K562 (cell line): ENCODE data around the gene GCH1. TPM values are rescaled to one million over a fixed set of nuclear protein-coding genes. Genes with fewer than 3 reads are reported as not detected.

ENCODE experiments used
- ATAC-seq: fragments of 200-7000 bp; cut with Tn5 transposase; 3 replicates; pipeline ENCODE4 v1.9.1; 2020; ENCODE audit warnings: moderate library complexity
- BruUV-seq: library from RNA; stranded (reverse); fragments of 400-500 nt; replicated peaks from 2 replicates; lab custom pipeline; 2021; lab: Mats Ljungman, UMichigan
- CTCF ChIA-PET: fragments of 300-600 bp; formaldehyde crosslinking; extraction: SDS; loops from one replicate; lab custom pipeline; 2021; ENCODE audit warnings: low intra/inter-chr PET ratio; lab: Yijun Ruan, JAX
- POLR2A ChIA-PET: fragments of 300-600, 350-650 bp; sonication (Branson Sonifier 250); formaldehyde crosslinking; extraction: SDS; loops from one replicate; lab custom pipeline; 2021; ENCODE audit warnings: antibody characterized with exemption, inconsistent platforms; lab: Yijun Ruan, JAX
- DNase-seq, 4 experiments: peaks; one replicate each; pipeline versions ENCODE4 v3.0.0 to v3.0.0-alpha.2; 2011 to 2018; ENCODE audit warnings: low spot score in 3 of 4, mixed read lengths in 3 of 4; ENCODE audit errors: extremely low read depth in 1 of 4
- FAIRE-seq: peaks from 2 replicates; lab custom pipeline; 2011; peaks lifted over from hg19 to GRCh38; lab: Jason Lieb, UNC
- H2AFZ ChIP-seq: 2 replicates; pipeline ENCODE4 v1.6.0; 2011; ENCODE audit warnings: low read depth, low read length, control low read depth, inconsistent platforms
- H3K27ac ChIP-seq: fragments of 200-600 bp; 3 replicates; pipeline ENCODE4 v1.8.0; 2011; ENCODE audit warnings: low read depth, mild to moderate bottlenecking, control low read depth, inconsistent platforms, low read length, moderate library complexity, mixed read lengths; ENCODE audit errors: extremely low read depth
- H3K27me3 ChIP-seq, 2 experiments: fragments of 300-600 bp in 1 of 2; 2 replicates in 1 of 2; 3 replicates in 1 of 2; pipeline versions ENCODE4 v1.6.0 to v1.8.0; 2011; ENCODE audit warnings: inconsistent platforms in 2 of 2, low read length in 2 of 2, mild to moderate bottlenecking in 1 of 2, mixed read lengths in 1 of 2, moderate library complexity in 1 of 2; ENCODE audit not compliant: control insufficient read depth in 2 of 2, insufficient read depth in 2 of 2
- H3K36me3 ChIP-seq: fragments of 300-600 bp; 3 replicates; pipeline ENCODE4 v1.8.0; 2011; ENCODE audit warnings: mild to moderate bottlenecking, low read length, inconsistent platforms; ENCODE audit not compliant: control insufficient read depth, insufficient read depth
- H3K4me1 ChIP-seq, 2 experiments: fragments of 200-600 bp in 1 of 2; replicated peaks in 1 of 2; 2 replicates in 1 of 2; 3 replicates in 1 of 2; pipeline versions ENCODE4 v1.5.1 to v1.8.0; 2011; ENCODE audit warnings: inconsistent platforms in 2 of 2, low read length in 2 of 2, mild to moderate bottlenecking in 1 of 2, mixed read lengths in 1 of 2, moderate library complexity in 1 of 2; ENCODE audit not compliant: control insufficient read depth in 2 of 2, insufficient read depth in 2 of 2
- H3K4me2 ChIP-seq: 2 replicates; pipeline ENCODE4 v1.6.1; 2011; ENCODE audit warnings: low read length, control low read depth, inconsistent platforms, mixed read lengths; ENCODE audit not compliant: insufficient read depth
- H3K4me3 ChIP-seq: fragments of 200-600 bp; sonication (generic), shearing (Covaris generic); 2 replicates; pipeline ENCODE4 v1.5.1; 2016; ENCODE audit warnings: control low read depth, inconsistent platforms
- H3K79me2 ChIP-seq: fragments of 200-600 bp; 3 replicates; pipeline ENCODE4 v1.8.0; 2011; ENCODE audit warnings: low read length, inconsistent platforms; ENCODE audit not compliant: control insufficient read depth, insufficient read depth
- H3K9ac ChIP-seq, 2 experiments: 2 replicates each; pipeline versions ENCODE4 v1.6.0 to v1.6.1; 2011; ENCODE audit warnings: low read depth in 2 of 2, low read length in 2 of 2, control low read depth in 1 of 2, inconsistent platforms in 1 of 2, mild to moderate bottlenecking in 1 of 2, mixed read lengths in 1 of 2; ENCODE audit not compliant: insufficient read depth in 1 of 2
- H3K9me1 ChIP-seq: one replicate; pipeline ENCODE4 v1.6.0; 2011; ENCODE audit warnings: inconsistent platforms, mild to moderate bottlenecking, low read length, moderate library complexity; ENCODE audit not compliant: control insufficient read depth, insufficient read depth
- H3K9me3 ChIP-seq: replicated peaks from 2 replicates; pipeline ENCODE4 v1.5.1; 2011; ENCODE audit warnings: low read depth, low read length, inconsistent platforms; ENCODE audit not compliant: control insufficient read depth, insufficient read depth
- H4K20me1 ChIP-seq: replicated peaks from 2 replicates; pipeline ENCODE4 v1.6.1; 2011; ENCODE audit warnings: low read length, inconsistent platforms, mixed read lengths; ENCODE audit not compliant: control insufficient read depth, insufficient read depth
- KLF16 ChIP-seq: IDR thresholded peaks from 2 replicates; pipeline ENCODE4 v1.6.1; 2016; ENCODE audit warnings: antibody characterized with exemption
- NCOA6 ChIP-seq: fragments of 450-650 bp; IDR thresholded peaks from 2 replicates; pipeline ENCODE4 v1.6.1; 2017; ENCODE audit warnings: mild to moderate bottlenecking
- NFIX ChIP-seq: fragments of 250-450 bp; sonication (Bioruptor Pico); IDR thresholded peaks from 2 replicates; pipeline ENCODE4 v1.4.0; 2020; ENCODE audit warnings: low read depth, mild to moderate bottlenecking, moderate library complexity
- PHB ChIP-seq: fragments of 250-450 bp; sonication (Bioruptor Pico); IDR thresholded peaks from 2 replicates; pipeline ENCODE4 v1.5.0; 2021
- PML ChIP-seq: IDR thresholded peaks from 2 replicates; pipeline ENCODE4 v1.6.1; 2012; ENCODE audit warnings: low read length, inconsistent platforms
- RCOR1 ChIP-seq, 2 experiments: IDR thresholded peaks; 2 replicates each; pipeline ENCODE4 v1.6.1; 2012; ENCODE audit warnings: low read depth in 2 of 2, low read length in 2 of 2, borderline replicate concordance in 1 of 2, improper control_type of control experiment in 1 of 2
- STAT5B ChIP-seq: fragments of 250-450 bp; sonication (Bioruptor Pico); IDR thresholded peaks from 2 replicates; pipeline ENCODE4 v1.8.0; 2021; ENCODE audit warnings: mild to moderate bottlenecking, inconsistent platforms
- USF2 ChIP-seq: sonication (generic); formaldehyde crosslinking; IDR thresholded peaks from 2 replicates; pipeline ENCODE4 v1.5.0; 2020; ENCODE audit warnings: missing genetic modification reagents
- VEZF1 ChIP-seq: fragments of 200-800 bp; sonication (Bioruptor generic); IDR thresholded peaks from 2 replicates; pipeline ENCODE4 v1.6.1; 2017; ENCODE audit warnings: missing genetic modification characterization, missing compliant biosample characterization
- ZBTB8A ChIP-seq: fragments of 450-650 bp; IDR thresholded peaks from 2 replicates; pipeline ENCODE4 v1.6.1; 2018; ENCODE audit warnings: mild to moderate bottlenecking, moderate library complexity; ENCODE audit not compliant: partially characterized antibody
- ZNF143 ChIP-seq: sonication (generic); formaldehyde crosslinking; IDR thresholded peaks from 2 replicates; pipeline ENCODE4 v1.9.0; 2022; ENCODE audit warnings: mild to moderate bottlenecking, missing genetic modification reagents
- ZNF224 ChIP-seq: sonication (generic); formaldehyde crosslinking; IDR thresholded peaks from 2 replicates; pipeline ENCODE4 v1.8.0; 2022; ENCODE audit warnings: mild to moderate bottlenecking, missing genetic modification reagents
- ZNF511 ChIP-seq: sonication (generic); formaldehyde crosslinking; IDR thresholded peaks from 2 replicates; pipeline ENCODE4 v1.8.0; 2022; ENCODE audit warnings: mild to moderate bottlenecking, missing genetic modification reagents
- WGBS: fragments of 100-300 bp; shearing (Covaris generic); methylation state at CpG from one replicate; pipeline ENCODE4 v1.1.6; 2016; ENCODE audit warnings: low coverage, mixed read lengths; ENCODE audit not compliant: insufficient coverage; ENCODE audit errors: missing lambda C conversion rate; 5-methylcytosine and 5-hydroxymethylcytosine counted together
- in situ Hi-C: fragments of 300-500 bp; cut with MboI; formaldehyde crosslinking; loops from 4 replicates; pipeline ENCODE4 v1.15.0; 2018; ENCODE audit warnings: inconsistent platforms, mixed read lengths
- intact Hi-C: fragments of 100-400 bp; cut with micrococcal nuclease; formaldehyde crosslinking; loops from 2 replicates; pipeline ENCODE4 v1.14.2; 2022
- polyA plus RNA-seq, 8 experiments: library from polyadenylated mRNA; depleted of rRNA in 4 of 8; stranded (reverse) in 5 of 8; unstranded in 3 of 8; fragments of >200 nt; fragmentation: Nextera tagmentation in 2 of 8; fragmentation: Illumina TruSeq in 1 of 8; extraction: Ambion mirVana in 2 of 8; extraction: Trizol in 1 of 8; gene quantifications; 2 replicates each; pipeline versions ENCODE4 v1.2.1 to v1.2.3, GENCODE V29; 2011 to 2014; ENCODE audit warnings: inconsistent platforms in 1 of 8, missing spikeins in 1 of 8
- total RNA-seq, 7 experiments: library from RNA; depleted of rRNA in 6 of 7; stranded (reverse); fragments of >200 nt in 6 of 7; fragmentation: Illumina TruSeq in 2 of 7; extraction: Trizol in 2 of 7; gene quantifications; 2 replicates each; pipeline versions ENCODE4 v1.2.1 to v1.2.3, GENCODE V29; 2011 to 2021; ENCODE audit warnings: low replicate concordance in 1 of 7

GCH1 gene
- total and polyA plus RNA-seq, 9 of the 15 experiments (the other 6 are each of a cell fraction or from before 2014, with no cell fraction given), result 3.9 to 13.1 (median 6.5) TPM

- ChIA-PET CTCF (no interaction called here), POLR2A (interaction anchor here (0.6 kb wide), 1 partner anchor 34 kb away, joined by 4 read pairs; no protein-coding TSS in a partner anchor)
- no peak for ATAC-seq
- Histone ChIP-seq H3K27ac (no peak overlapping the region), H3K9me1 (no peaks in the 10 kb centered on the region), H3K9me3 (no peaks in the 10 kb centered on the region), H3K79me2 (no peaks in the 10 kb centered on the region), H3K4me1 (no peaks in the 10 kb centered on the region), H4K20me1 (no peaks in the 10 kb centered on the region), H3K4me3 (no peak overlapping the region), H3K36me3 (no peaks in the 10 kb centered on the region), H3K4me2 (no peak overlapping the region), H3K9ac (no peak overlapping the region), H2AFZ (no peak overlapping the region), H3K27me3 (peaks cover 3 to 4% of the 10 kb centered on the region in 2 experiments; a peak in 3 of 5 replicates)
- in situ Hi-C loops (no loop called here), intact Hi-C loops (no loop called here)
- FAIRE-seq, result no peak
- WGBS, result 4% methylated on average over 2 of the region's 2 CpGs
- no TSS peak for BruUV-seq
- TF ChIP-seq STAT5B, result no peak
- no peak for TF ChIP-seq VEZF1 (CRISPR knock-in tag)
- TF ChIP-seq NFIX (CRISPR knock-in tag), result no peak
- TF ChIP-seq PML, result no peak
- no peak for DNase-seq
Observed at GRCh38 chr14:54836231-54836630, 66.4 kb downstream of the GCH1 start.

- H3K27me3 ChIP-seq, result peaks cover 3 to 4% of the 10 kb centered on the region in 2 experiments; a peak in 3 of 5 replicates
Observed at GRCh38 chr14:54834727-54835126, 67.9 kb downstream of the GCH1 start.

More at GRCh38 chr14:54834727-54835126, 67.9 kb downstream of the GCH1 start:
- Histone ChIP-seq H3K9ac (no peak overlapping the region), H3K27ac (no peak overlapping the region), H3K4me3 (no peak overlapping the region), H4K20me1 (no peaks in the 10 kb centered on the region), H3K4me2 (no peak overlapping the region), H3K9me3 (no peaks in the 10 kb centered on the region), H3K9me1 (no peaks in the 10 kb centered on the region), H3K36me3 (no peaks in the 10 kb centered on the region), H2AFZ (no peak overlapping the region), H3K4me1 (no peaks in the 10 kb centered on the region), H3K79me2 (no peaks in the 10 kb centered on the region)
- DNase-seq, result no peak
- ChIA-PET CTCF (no interaction called here), POLR2A (no interaction called here)
- 7% methylated on average over 6 of the region's 6 CpGs for WGBS
- TF ChIP-seq ZNF143 (CRISPR knock-in tag), result no peak
- no peak for TF ChIP-seq PHB
- no peak for TF ChIP-seq RCOR1 (IDR thresholded peaks at IDR 0.05; ENCODE audit: borderline replicate concordance in 1 of 2, low read depth in 2 of 2, low read length in 2 of 2)
- no peak for TF ChIP-seq NCOA6
- TF ChIP-seq ZBTB8A, result no peak
- TF ChIP-seq KLF16, result no peak
- TF ChIP-seq ZNF224 (CRISPR knock-in tag), result no peak
- TF ChIP-seq ZNF511 (CRISPR knock-in tag), result no peak
- TF ChIP-seq USF2 (CRISPR knock-in tag), result no peak
- intact Hi-C loops (no loop called here), in situ Hi-C loops (no loop called here)
- FAIRE-seq, result no peak
- no TSS peak for BruUV-seq
- no peak for ATAC-seq
